GM19238 (cell line): ENCODE measurements around the gene PLSCR5.

ENCODE experiments used
- DNase-seq: peaks from one replicate; pipeline ENCODE4 v3.0.0; 2011; ENCODE audit warnings: low spot score; ENCODE audit not compliant: insufficient read length

PLSCR5 gene

DNA sequence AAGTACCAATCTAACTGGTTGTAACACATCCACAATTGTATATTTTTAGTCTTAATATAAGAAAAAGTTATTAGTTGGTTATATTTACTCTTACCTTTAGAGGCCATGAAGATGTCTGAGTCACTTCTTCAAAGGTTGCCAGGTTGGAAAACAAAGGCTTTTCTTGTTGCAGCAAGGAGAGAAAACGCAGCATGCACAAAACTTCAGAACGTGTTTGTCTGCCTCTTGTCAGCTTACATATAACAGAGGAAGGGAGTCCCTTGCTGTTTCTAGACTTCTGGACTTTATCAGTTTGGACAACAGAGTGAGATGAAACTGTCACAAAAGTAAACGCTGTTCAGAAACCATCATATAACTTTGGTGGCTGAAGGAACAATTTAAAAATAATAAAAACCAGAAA lies at the start of gene PLSCR5:
Gene PLSCR5, minus strand, starts transcription at position 241 of the 400 bp plus-strand sequence. Its CDS starts 134 bp downstream, at position 107.
- no peak for DNase-seq

DNA sequence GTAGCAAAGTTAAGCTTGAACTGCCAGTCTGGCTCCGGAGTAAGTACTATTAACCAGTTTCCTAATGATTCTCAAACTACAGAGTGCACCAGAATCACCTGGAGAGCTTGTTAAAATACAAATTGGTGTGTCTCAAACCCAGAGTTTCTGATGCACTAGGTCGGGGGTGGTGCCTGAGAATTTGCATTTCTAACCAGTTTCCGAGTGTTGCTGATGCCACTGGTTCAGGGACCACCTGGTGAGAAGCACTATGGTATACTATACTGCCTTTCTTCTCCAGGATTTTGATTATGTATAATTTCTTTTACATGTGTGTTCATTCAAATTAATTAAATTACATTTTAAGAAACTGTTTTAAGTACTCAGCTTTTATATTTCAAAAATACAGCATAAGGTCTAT lies 48.8 kb upstream of the PLSCR5 start:
- DNase-seq, result no peak

GRCh38 chr3:146650691-146651442 lies 45.7 kb upstream of the PLSCR5 start:
- DNase-seq, result no peak

GRCh38 chr3:146646261-146646660 lies 41.1 kb upstream of the PLSCR5 start:
- DNase-seq, result no peak

GRCh38 chr3:146640955-146641867 lies 36.1 kb upstream of the PLSCR5 start:
- no peak for DNase-seq

DNA sequence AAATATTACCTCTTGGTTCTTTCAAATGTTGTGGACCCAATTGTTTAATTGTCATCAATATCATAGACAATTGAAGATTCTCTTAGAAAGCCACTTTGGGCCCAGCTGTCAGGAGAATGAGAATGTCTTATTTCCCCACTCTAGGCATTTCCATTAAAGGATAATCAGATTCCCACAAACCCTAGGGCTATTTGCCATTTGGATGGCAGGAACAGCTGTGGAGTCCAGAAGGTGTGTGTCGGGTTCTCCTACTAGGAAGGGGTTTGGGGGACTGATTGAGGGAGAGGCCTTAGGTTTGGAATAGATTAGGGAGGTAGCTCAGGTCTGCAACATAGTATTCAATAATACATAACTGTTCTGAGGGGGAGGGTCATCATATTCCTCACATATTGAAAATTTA lies 35.2 kb upstream of the PLSCR5 start:
- no peak for DNase-seq

DNA sequence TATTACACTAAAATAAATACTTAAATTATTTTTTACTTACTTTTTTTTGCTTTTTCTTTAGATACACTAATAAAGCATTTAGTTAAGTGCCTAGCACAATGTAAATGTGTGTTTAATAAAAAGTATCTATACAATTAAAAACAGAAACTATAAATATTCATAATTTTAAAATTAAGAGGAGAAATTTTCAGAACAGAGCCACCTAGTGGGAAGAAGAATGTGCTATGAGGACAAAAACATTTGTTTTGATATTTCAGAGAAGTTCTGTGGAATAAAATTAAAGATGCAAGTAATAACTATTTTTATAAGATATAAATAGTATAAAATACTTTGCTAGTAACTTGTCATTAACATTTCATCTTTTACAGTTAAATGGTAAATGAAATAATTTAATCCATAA lies 33.6 kb upstream of the PLSCR5 start:
- DNase-seq, result no peak

- no peak for DNase-seq
Observed at GRCh38 chr3:146637871-146638270, 32.7 kb upstream of the PLSCR5 start.

GRCh38 chr3:146636881-146637280 lies 31.7 kb upstream of the PLSCR5 start:
- DNase-seq, result no peak

GRCh38 chr3:146634346-146634745 lies 29.2 kb upstream of the PLSCR5 start:
- DNase-seq, result no peak

- DNase-seq, result no peak
Observed at GRCh38 chr3:146628671-146629070, 23.5 kb upstream of the PLSCR5 start.

DNA sequence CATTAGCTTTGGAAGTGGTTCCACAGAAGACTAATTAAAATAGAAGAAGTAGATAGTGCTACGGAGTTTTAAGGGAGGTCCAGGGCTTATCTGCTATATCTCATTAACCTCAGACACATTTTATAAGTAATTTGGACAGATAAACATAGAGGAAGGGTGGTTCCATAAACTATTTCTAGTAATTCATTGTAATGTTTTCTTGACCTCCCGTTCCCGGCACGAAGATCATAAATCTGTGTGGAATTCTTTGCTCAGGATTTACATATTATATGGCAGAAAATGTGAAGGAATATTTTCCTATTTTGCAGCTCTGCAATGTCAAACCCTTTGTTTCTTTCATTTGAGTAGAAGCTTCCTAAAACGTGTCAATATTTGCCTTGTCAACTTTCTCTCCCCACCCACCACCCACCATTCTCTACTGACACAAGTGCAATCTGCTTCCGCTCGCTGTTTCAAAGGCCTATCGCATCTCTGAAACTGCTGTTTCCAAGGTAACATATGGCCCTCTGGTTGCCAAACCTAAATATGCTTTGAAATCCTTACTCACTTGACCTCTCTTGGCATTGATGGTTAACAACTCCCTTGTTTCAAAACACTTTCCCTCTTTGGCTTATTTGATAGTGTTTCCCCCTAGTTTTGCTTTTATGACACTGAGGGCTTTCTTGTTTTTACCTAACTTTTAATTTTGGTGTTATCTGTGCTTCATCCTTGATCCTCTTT lies 21.4 kb upstream of the PLSCR5 start:
- DNase-seq, result no peak

DNA sequence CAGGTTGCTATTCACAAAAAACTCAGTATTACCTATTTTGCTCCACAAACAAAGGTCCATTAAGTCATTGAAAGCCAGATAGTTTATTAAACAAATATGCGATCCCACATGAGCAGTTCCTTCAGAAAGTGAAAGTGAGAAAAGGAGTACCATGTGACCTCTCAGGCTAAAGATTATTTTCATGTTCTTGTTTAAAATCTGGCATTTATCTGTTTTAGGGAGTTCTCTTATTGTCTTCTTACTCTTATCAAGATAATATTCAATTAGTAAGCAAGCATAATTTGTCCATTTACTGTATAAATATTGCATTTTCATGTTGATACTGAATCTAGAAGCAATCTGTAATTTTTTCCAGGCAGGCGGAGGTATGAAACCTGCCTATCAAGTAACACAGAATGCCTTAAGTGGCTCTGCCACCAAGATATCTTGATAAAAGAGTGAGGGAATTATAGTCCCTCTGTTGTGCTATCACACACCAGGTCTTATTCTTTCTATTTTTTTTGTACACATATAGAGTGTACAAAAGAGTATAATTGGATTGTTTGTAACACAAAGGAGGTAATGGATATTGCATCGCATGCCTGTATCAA lies 20.1 kb upstream of the PLSCR5 start:
- no peak for DNase-seq

DNA sequence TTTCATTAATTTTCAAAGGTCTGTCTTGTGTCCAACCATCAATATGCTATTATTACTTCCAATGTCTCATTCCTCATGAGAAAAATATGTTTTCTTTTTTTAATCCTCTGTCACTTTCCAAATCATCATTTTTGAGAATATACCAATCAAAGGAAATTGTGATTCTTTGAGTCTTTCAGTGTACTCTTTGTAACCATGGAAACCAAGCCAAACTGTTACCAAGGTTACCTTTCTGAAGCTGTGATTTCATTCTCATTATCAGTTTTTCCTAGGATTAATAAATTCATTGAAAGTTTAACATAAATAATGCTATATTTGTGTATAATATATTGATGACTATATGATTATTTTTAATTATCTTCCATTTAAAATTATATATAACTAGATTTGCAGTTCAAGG lies 16.6 kb upstream of the PLSCR5 start:
- DNase-seq, result no peak

DNA sequence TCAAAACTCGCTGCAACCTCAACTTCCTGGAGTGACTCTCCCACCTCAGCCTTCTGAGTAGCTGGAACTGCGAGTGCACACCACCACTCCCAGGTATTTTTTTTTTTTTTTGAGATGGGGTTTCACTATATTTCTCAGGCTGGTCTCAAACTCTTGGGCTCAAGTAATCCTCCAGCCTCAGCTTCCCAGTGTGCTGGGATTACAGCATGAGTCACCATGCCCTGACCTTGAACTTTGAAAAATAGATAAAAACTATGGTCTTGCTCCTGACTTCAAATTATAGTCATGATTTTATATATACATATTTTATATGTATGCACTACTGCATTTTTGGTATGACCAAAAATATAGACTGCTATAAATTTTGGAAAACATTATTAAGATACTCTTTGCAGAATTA lies 6.9 kb upstream of the PLSCR5 start:
- DNase-seq, result no peak

- DNase-seq, result no peak
Observed at GRCh38 chr3:146611096-146611495, 6.0 kb upstream of the PLSCR5 start.

- DNase-seq, result no peak
Observed at GRCh38 chr3:146598535-146598934, 6.6 kb downstream of the PLSCR5 start.

DNA sequence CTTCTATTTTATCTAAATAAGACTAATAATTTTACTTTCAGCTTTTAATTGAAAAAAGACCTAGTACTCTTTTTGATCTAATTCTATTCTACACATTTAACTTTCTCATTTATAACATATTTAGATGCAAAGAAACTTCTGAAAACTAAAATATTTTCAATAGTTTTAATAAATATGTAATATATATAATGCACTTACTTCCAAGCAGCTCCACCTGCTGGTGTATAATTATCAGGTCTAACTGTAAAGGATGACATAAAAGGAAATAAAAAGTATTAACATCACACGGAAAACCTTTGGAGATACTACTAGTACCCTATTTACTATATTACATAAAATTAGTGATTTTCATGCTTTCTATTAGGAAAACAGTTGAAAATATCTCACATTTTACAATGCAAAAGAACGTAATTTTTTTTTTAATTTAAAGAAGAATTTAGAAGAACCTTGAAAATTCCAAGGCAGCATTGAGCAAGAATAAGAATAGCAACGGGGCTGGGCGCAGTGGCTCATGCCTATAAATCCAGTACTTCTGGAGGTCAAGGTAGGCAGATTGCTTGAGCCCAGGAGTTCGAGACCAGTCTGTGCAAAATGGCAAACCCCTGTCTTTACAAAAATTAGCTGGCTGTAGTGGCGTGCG lies 10.2 kb downstream of the PLSCR5 start:
- DNase-seq, result no peak

- no peak for DNase-seq
Observed at GRCh38 chr3:146593776-146594175, 11.4 kb downstream of the PLSCR5 start.

DNA sequence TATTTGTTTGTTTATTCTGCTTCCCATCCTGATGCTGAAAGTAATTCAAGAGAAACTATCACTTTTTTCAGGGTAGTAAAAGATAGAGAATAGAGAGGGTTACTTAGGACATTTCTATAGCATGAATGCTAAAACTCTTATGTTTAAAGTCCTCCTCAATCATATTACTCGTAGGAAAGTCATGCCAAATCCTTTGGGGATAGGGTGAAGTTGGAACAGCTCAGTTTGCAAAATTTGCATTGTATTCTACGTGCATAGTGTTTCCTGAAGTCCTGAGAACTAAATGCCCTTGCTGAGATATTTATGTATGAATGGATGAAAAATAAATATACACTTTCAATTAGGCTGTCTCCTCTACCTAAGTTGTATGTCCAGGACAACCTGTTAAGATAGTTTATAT lies 14.6 kb downstream of the PLSCR5 start:
- no peak for DNase-seq

- no peak for DNase-seq
Observed at GRCh38 chr3:146589899-146590508, 15.1 kb downstream of the PLSCR5 start.
